OCI-LY3 (cell line): Measurements from ENCODE around the gene HSPBP1.
A peak's percentile ranks its signal among the peaks of the same experiment; 100 is the strongest.

Experiments used
- H2AFZ ChIP-seq: fragments of 200-600, 300-600 bp; shearing (Covaris generic); 2 replicates; pipeline ENCODE4 v1.6.0; 2014; ENCODE audit warnings: antibody characterized with exemption, low read depth, low read length
- H3K27ac ChIP-seq: fragments of 200-600, 300-600 bp; sonication (generic); 2 replicates; pipeline ENCODE4 v1.5.1; 2014; ENCODE audit warnings: mild to moderate bottlenecking, low read length, moderate library complexity, mixed read lengths
- H3K27me3 ChIP-seq: fragments of 200-600, 300-600 bp; sonication (generic); 2 replicates; pipeline ENCODE4 v1.6.1; 2014; ENCODE audit warnings: low read depth, low read length, mixed read lengths
- H3K36me3 ChIP-seq: fragments of 200-600, 300-600 bp; sonication (generic); replicated peaks from 2 replicates; pipeline ENCODE3; 2014; ENCODE audit warnings: low read depth, low read length, mixed read lengths
- H3K4me1 ChIP-seq: fragments of 300-600, 200-600 bp; sonication (generic); 2 replicates; pipeline ENCODE4 v1.6.1; 2014; ENCODE audit warnings: low read length, mixed read lengths
- H3K4me2 ChIP-seq: fragments of 200-600, 300-600 bp; sonication (generic); 2 replicates; pipeline ENCODE4 v1.6.1; 2014; ENCODE audit warnings: low read length, mixed read lengths
- H3K4me3 ChIP-seq: fragments of 300-600, 200-600 bp; sonication (generic); 2 replicates; pipeline ENCODE4 v1.5.1; 2014; ENCODE audit warnings: antibody characterized with exemption, mild to moderate bottlenecking, low read length, moderate library complexity
- H3K79me2 ChIP-seq: fragments of 300-600, 200-600 bp; shearing (Covaris generic); 2 replicates; pipeline ENCODE4 v1.6.1; 2014; ENCODE audit warnings: mild to moderate bottlenecking, low read length, mixed read lengths
- H3K9ac ChIP-seq: fragments of 300-600, 200-600 bp; shearing (Covaris generic); 2 replicates; pipeline ENCODE4 v1.6.0; 2014; ENCODE audit warnings: mild to moderate bottlenecking, low read length, moderate library complexity
- H3K9me3 ChIP-seq: fragments of 200-600, 300-600 bp; shearing (Covaris generic); 2 replicates; pipeline ENCODE4 v1.6.1; 2014; ENCODE audit warnings: low read length, mixed read lengths; ENCODE audit not compliant: insufficient read depth
- H4K20me1 ChIP-seq: fragments of 200-600, 300-600 bp; sonication (generic); 2 replicates; pipeline ENCODE4 v1.6.1; 2016; ENCODE audit warnings: low read length, mixed read lengths; ENCODE audit not compliant: insufficient read depth
- CTCF ChIP-seq: fragments of 200-600, 300-600 bp; sonication (generic); IDR thresholded peaks from 2 replicates; pipeline ENCODE4 v1.5.1; 2014; ENCODE audit warnings: antibody characterized with exemption, low read length, low read depth
- EZH2phosphoT487 ChIP-seq: fragments of 200-600 bp; shearing (Covaris generic); IDR thresholded peaks from 2 replicates; pipeline ENCODE4 v1.6.1; 2018; ENCODE audit warnings: antibody characterized with exemption, mixed run types, low read depth

Gene HSPBP1

GRCh38 chr19:55276720-55277430 lies 3.0 kb downstream of the HSPBP1 start:
- no peak for TF ChIP-seq CTCF
- TF ChIP-seq EZH2phosphoT487 = no peak
- Histone ChIP-seq H3K9me3 (no peaks in the 10 kb centered on the region), H3K4me1 (peaks cover 61% of the 10 kb centered on the region), H2AFZ (no peak overlapping the region), H3K9ac (peak overlapping the region; percentile 56), H3K4me2 (peak overlapping the region; percentile 83), H4K20me1 (no peaks in the 10 kb centered on the region), H3K27me3 (no peaks in the 10 kb centered on the region), H3K27ac (peak overlapping the region; percentile 95), H3K79me2 (peaks cover 29% of the 10 kb centered on the region), H3K36me3 (peaks cover 41% of the 10 kb centered on the region), H3K4me3 (peak overlapping the region; percentile 69)

- Histone ChIP-seq H3K27ac (peak overlapping the region; percentile 95), H3K36me3 (peaks cover 42% of the 10 kb centered on the region)
Observed at GRCh38 chr19:55275851-55276719, 3.8 kb downstream of the HSPBP1 start.

GRCh38 chr19:55273978-55274707 lies 5.8 kb downstream of the HSPBP1 start:
- Histone ChIP-seq H3K27ac (no peak overlapping the region), H4K20me1 (no peaks in the 10 kb centered on the region), H3K4me3 (no peak overlapping the region), H3K27me3 (no peaks in the 10 kb centered on the region), H3K9ac (no peak overlapping the region), H3K4me2 (peak overlapping the region; percentile 41), H3K79me2 (peaks cover 22% of the 10 kb centered on the region), H2AFZ (no peak overlapping the region), H3K4me1 (peaks cover 45% of the 10 kb centered on the region), H3K36me3 (peaks cover 42% of the 10 kb centered on the region), H3K9me3 (no peaks in the 10 kb centered on the region)
- TF ChIP-seq CTCF = no peak
- no peak for TF ChIP-seq EZH2phosphoT487

More at GRCh38 chr19:55275851-55276719, 3.8 kb downstream of the HSPBP1 start:
- TF ChIP-seq CTCF (no peak), EZH2phosphoT487 (no peak)
- H3K9me3 ChIP-seq = no peaks in the 10 kb centered on the region
- H3K79me2 ChIP-seq = peaks cover 29% of the 10 kb centered on the region
- peaks cover 56% of the 10 kb centered on the region for H3K4me1 ChIP-seq
- H3K4me3 ChIP-seq = peak overlapping the region; percentile 69
- H4K20me1 ChIP-seq = no peaks in the 10 kb centered on the region
- H2AFZ ChIP-seq = no peak overlapping the region
- no peaks in the 10 kb centered on the region for H3K27me3 ChIP-seq
- peak overlapping the region; percentile 56 for H3K9ac ChIP-seq
- peak overlapping the region; percentile 83 for H3K4me2 ChIP-seq
